ENCODE measurements around the gene TAS2R16.
"Not testable (repeated sequence)": the region's sequence is repeated elsewhere in the genome, so short reads cannot be mapped to it uniquely, and the experiment has no call there.

The TAS2R16 gene

DNA sequence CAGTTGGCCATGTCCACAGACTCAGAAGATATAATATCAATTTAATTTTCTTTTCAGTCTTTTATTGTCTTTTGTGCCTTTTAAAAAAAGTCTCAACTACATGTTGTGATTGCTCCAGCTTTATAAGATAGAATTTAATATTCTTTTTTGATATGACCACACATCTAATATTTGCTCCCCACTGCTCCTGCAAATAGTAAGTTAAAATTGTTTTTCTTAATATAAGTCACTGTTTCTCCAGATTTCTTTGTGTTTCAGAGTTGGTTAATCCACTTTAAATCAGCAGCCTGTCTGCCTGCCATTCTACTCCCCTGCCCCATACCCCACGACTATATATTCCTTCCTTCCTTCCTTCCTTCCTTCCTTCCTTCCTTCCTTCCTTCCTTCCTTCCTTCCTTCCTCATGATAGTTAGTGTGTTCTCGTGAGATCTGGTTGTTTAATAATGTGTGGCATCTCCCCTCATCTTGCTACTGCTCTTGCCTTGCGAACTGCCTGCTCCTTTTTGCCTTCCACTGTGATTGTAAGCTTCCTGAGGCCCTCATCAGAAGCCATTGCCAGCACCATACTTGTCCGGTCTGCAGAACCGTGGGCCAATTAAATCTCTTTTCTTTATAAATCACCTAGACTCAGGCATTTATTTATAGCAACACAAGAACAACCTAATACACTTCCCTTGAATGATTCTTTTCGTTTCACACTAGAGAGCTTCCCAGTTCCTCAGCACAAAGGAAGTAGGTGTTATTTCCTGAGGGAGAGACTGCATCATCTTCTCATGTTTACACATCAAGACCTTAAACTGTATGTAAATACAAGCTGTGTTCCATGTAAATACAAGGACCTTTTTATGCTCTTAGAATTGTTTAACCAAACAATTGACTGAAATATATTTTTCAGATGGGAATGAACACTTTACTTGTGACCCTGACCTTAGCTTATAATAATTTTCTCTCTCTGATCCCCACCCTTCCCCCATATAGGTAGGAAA is 24.5 kb downstream of the TAS2R16 start:
- DNase-seq = no peak

DNA sequence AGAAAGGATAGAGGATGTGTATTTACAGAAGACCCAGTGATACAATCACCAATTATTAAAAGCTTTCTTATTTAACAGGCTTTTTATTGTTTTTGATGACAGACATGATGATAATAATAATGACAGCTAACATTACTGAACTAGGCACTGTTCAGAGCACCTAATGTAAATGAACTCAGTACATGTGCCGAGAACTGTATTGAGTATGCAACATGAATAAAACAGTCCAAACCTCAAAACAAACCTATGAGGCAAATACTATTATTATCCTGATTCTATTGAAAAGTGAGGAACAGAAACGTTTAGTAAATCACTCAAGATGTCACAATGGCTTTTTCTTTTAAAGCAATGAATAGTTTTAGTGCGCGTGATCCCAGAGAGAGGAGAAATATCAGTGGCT is 27.1 kb downstream of the TAS2R16 start:
- DNase-seq = no peak

DNA sequence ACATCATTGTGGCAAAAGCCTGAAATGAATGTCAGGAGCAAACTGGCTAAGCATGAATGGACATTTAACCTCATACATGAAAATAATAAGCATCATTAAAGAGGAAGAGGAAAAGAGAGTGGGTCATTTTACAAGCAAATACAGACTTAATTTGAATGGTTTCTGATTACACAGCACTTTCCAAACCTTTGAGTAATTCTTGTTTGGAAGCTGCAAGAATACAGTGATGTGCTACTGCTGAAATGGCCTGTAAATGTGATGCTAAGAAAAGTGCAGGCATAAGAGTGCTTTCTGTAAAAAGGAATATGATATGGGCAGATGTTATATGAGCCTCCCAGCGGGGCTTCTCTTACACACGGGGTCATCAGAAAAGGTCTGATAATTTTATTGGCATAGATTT is 30.2 kb downstream of the TAS2R16 start:
- DNase-seq = no peak

DNA sequence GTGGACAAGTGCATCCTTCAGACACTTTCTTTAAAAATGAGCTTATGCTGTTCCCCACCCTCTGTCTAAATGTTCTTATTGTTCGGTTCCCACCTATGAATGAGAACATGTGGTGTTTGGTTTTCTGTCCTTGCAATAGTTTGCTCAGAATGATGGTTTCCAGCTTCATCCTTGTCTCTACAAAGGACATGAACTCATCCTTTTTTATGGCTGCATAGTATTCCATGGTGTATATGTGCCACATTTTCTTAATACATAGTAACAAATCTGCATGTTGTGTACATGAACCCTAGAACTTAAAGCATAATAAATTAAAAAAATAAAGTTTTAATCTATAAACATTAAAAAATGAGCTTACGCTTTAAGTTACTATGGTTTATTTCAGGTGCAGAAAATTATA is 41.8 kb downstream of the TAS2R16 start:
- DNase-seq = not testable (repeated sequence)

DNA sequence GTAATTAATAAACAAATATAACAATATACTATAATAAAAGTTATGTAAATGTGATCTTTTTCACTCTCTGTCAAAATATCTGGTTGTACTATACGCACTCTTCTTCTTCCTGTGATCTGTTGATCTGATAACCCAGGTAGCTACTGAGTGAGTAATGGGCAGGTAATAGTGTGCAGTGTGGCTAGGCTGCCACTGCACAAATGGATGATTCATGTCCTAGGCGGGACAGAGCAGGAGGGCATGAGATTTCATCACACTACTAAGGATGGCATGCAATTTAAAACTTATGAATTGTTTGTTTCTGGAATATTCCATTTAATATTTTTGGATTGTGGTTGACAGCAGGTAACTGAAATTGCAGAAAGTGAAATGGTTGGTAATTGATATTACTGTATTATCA is 44.5 kb downstream of the TAS2R16 start:
- DNase-seq = no peak

DNA sequence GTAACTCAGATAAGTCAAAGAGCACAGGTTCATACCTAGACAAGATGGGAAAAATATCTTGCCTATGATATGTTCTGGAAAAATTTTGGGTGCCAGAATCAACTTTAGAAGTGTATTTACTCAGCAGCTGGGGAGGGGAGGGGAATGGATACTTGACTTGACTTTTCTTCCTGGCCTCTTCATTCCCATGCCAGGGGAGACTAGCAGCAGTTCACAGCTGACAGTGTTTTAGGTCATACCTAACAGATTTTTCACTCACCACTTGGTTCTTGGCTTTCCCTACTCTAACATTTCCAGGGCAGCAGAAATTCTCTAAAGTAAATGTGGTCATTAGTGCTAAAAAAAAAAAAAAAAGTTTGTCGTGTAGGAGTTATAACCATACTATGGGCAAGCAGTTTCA is 46.3 kb downstream of the TAS2R16 start:
- no peak for DNase-seq
